HG02943 (cell line): ENCODE measurements around the gene AKAP7.
"Not testable (repeated sequence)": the region's sequence is repeated elsewhere in the genome, so short reads cannot be mapped to it uniquely, and the experiment has no call there.

ENCODE experiments used
- ATAC-seq: cut with Tn5 transposase; IDR thresholded peaks from one replicate; pipeline ENCODE4 v1.9.1; 2021; ENCODE audit warnings: mild to moderate bottlenecking, low read depth, moderate library complexity; ENCODE audit not compliant: unreplicated experiment

Gene AKAP7

DNA sequence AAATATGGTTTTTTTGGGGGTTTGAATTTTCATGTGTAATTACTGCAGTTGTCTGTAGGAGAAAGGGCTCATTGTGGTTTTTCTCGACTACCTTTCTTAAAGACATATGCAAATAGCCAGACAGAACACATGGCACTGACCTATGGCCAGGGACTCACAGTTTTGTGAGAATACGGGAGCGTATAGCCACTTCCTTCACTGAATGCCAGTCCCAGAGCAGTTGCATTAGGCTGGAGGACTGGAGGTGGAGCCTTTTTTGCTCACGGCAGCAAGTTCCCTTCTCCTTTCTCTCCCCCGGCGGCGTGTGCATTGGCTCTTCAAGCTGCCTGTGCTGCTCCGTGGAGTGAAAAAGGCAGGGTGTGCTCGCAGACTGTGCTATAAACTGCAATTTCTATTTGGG lies 114.9 kb downstream of the AKAP7 start:
- ATAC-seq = peak; percentile 78

DNA sequence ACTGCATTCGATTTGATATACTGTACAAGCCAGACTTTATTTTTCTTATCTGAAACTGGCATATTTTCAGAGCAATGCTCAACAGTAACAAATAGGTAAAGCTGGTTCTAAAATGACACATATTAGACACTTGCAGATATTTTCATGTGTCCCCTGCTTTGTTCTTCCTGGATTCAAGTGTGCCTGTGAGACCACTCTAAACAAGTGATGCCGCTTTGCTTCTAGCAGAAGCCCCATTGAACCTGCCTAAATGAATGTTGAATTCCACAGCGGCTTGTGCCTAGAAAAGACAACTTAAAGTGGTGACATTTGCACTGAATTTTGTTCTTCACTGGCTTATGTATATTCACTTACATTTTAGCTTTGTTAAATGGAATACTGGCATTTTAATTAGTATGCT lies 115.7 kb downstream of the AKAP7 start:
- ATAC-seq = no peak

- no peak for ATAC-seq
These were observed 116.4 kb downstream of the AKAP7 start for GRCh38 chr6:131251590-131252199.

DNA sequence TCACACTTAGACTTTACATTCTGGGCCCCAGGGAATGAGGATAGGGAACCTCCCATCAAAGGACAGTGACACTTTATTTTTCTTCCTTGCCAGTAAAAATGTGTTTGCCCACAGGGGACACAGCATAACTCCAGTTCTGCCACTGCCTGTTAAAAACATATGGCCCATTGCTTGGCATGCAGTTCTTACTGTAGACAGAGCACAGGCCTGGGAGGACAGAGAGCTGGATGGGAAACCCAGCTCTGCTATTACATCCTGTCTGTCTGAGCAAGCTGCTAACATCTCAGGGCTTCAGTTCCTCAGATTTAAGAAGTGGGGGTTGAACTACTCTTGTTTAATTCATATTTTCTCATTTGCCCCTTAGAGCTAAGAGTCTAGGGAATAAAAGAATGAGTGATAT lies 120.2 kb downstream of the AKAP7 start:
- no peak for ATAC-seq

- no peak for ATAC-seq
These were observed 120.6 kb downstream of the AKAP7 start for GRCh38 chr6:131255911-131256310.

- no peak for ATAC-seq
These were observed 121.8 kb downstream of the AKAP7 start for GRCh38 chr6:131257104-131257503.

- ATAC-seq = no peak
These were observed 122.9 kb downstream of the AKAP7 start for GRCh38 chr6:131258010-131258652.

DNA sequence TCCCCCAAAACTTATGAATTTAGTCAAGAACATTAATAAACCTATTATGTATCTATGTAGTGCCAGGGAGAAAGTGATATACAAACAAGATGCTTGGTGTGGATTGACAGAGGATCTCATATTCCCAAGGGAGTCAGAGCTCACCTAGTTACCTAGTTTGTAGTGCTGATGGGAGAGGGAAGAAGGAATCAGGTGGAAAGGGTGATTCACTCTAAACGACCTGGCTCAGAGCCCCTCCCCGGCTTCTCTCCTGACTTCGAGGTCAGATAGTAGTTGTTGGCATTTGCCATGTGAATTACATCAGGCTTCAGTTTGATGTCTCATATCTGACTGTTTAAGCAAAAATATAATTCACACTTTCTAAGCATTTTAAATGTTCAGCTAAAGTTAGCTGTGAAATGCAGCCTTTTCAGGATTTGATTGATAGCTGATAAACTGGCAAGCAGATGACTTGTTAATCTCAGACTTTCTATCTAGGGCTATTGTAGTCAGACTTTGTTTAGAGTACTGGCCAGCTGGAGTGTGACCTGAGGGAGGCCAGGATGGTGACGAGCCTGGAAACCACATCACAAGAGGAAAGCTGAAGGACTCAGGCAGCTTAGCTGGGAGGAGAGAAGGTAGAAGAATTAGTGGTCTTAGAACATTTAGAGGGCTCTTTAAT lies 123.7 kb downstream of the AKAP7 start:
- no peak for ATAC-seq

DNA sequence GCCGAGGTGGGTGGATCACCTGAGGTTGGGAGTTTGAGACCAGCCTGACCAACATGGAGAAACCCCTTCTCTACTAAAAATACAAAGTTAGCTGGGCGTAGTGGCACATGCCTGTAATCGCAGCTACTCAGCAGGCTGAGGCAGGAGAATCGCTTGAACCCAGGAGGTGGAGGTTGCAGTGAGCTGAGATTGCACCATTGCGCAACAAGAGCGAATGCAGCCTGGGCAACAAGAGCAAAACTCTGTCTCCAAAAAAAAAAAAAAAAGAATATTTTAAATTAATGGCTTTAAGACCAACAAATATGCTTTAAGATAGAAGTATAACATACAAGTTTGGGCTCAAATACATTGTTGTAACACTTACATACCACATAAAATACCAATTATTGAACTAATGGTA lies 125.7 kb downstream of the AKAP7 start:
- ATAC-seq = not testable (repeated sequence)

GRCh38 chr6:131262060-131262459 lies 126.8 kb downstream of the AKAP7 start:
- ATAC-seq = no peak

DNA sequence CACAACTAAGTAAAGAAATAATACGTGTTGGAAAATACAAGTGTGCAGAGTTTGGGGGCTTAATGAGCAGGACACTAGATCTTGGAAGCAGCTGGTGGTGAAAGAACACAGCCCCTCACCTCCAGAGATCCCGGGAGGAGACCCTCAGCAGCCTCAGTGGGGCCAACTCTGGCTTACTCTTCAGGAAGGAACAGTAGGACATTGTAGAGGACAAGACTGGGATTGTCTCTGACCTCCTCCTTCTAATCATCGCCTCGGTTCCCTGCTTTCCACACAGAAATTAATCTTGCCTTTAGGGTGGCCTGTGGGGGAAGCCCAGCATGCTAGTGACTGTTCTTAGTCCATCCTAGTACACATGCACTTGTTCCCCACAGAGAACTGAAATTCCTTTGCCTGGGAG lies 130.7 kb downstream of the AKAP7 start:
- no peak for ATAC-seq

DNA sequence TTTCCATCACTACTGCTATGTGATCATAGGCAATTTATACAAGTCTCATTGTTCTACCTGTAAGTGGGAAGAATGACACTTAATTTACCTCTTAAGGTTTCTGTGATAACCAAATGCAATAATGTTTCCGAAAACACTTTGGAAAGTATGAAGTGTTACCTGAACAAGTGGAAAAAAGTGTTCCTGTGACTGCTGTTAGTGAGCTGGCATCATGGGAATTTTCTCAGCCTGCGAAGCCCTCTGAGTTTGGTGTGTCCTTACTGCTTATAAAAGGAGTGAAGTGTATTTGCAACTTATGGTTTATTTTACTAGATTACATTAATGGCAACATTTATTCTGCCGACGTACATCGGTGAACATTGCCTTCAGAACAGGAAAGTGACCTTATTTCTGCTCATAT lies 133.0 kb downstream of the AKAP7 start:
- no peak for ATAC-seq

GRCh38 chr6:131269565-131270391 lies 134.5 kb downstream of the AKAP7 start:
- no peak for ATAC-seq

- ATAC-seq = no peak
These were observed 135.3 kb downstream of the AKAP7 start for GRCh38 chr6:131270534-131270933.

- ATAC-seq = no peak
These were observed 140.0 kb downstream of the AKAP7 start for GRCh38 chr6:131275273-131275672.

DNA sequence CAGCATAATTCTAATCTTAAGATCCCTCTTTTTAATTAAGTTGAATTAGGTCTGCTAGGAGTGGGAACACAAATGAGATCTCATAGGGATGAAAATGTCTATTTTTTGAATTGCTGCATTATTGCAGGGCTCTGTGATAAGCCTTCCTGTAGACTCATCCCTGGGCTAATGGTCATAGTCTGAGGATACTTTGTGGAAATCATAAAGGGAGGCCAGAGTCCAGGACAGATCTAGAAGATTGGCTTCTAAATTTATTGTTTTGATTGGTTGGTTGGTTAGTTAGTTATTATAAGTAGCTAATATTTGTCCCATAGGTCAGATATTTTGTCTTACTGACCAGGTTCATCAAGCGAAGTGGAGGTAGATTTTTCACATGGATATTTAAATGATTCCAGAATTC lies 142.3 kb downstream of the AKAP7 start:
- ATAC-seq = no peak

GRCh38 chr6:131281471-131282270 lies 146.4 kb downstream of the AKAP7 start:
- peak; percentile 91 for ATAC-seq

- no peak for ATAC-seq
These were observed 147.1 kb downstream of the AKAP7 start for GRCh38 chr6:131282365-131282764.

DNA sequence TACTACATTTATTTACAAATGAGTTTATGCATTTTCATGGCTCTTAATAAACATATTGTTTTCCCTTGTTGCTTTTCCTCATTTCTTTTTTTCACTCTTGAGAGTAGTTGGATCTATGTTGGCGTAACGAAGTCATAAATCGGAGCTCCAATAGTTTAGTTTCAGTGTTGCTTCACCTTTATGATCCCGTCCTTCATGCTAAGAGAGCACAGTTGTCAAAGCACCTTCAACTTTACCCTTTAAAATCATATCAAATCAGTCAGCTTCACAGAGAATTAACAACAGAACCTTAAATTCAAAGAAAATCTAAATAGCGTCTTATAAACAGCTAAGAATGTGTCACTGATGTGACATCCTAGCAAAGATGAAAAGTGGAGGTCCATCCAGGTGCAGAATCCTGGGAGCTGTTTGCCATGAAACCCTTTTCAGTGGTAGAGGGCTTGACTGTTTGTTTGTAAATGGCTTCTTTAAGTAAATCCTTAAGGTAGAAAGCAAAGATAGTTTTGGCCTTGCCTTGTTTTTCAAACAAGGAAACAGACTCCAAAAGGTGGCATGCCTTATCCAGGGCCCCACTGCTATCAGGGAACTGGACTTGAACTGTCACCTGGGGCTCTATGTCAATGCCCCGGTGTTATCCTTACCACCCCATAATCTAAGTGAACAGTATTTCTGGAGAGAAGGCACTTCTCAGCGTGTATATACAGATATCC lies 148.4 kb downstream of the AKAP7 start:
- no peak for ATAC-seq

- ATAC-seq = no peak
These were observed 150.3 kb downstream of the AKAP7 start for GRCh38 chr6:131285548-131285947.
